HepG2 (cell line): Measurements from ENCODE around the gene PSORS1C1. TPM values are rescaled to one million over a fixed set of nuclear protein-coding genes. Genes with fewer than 3 reads are reported as not detected.

Experiments
- AGO2 ChIP-seq: fragments of 200-400 bp; formaldehyde crosslinking; optimal IDR thresholded peaks from 2 replicates; pipeline ENCODE3; 2017; ENCODE audit warnings: mild to moderate bottlenecking, low read depth, low read length, moderate library complexity
- AHR ChIP-seq: IDR thresholded peaks from 2 replicates; pipeline ENCODE4 v1.6.1; 2018; ENCODE audit warnings: missing genetic modification reagents, missing compliant biosample characterization
- ATF2 ChIP-seq: sonication (generic); formaldehyde crosslinking; IDR thresholded peaks from 2 replicates; pipeline ENCODE4 v1.4.0; 2020; ENCODE audit warnings: missing genetic modification reagents
- ATRX ChIP-seq: sonication (generic); formaldehyde crosslinking; IDR thresholded peaks from 2 replicates; pipeline ENCODE4 v1.4.0; 2020; ENCODE audit warnings: missing genetic modification reagents, borderline replicate concordance
- HINFP ChIP-seq: sonication (generic); formaldehyde crosslinking; IDR thresholded peaks from 2 replicates; pipeline ENCODE4 v1.4.0; 2020; ENCODE audit warnings: low read depth, mild to moderate bottlenecking, missing genetic modification reagents
- HNRNPUL1 ChIP-seq: fragments of 200-400 bp; formaldehyde crosslinking; IDR thresholded peaks from 2 replicates; pipeline ENCODE4 v1.6.1; 2017; ENCODE audit warnings: low read depth, mild to moderate bottlenecking, low read length, moderate library complexity
- HOMEZ ChIP-seq: IDR thresholded peaks from 2 replicates; pipeline ENCODE4 v1.6.1; 2016; ENCODE audit warnings: low read depth
- JUNB ChIP-seq: sonication (generic); formaldehyde crosslinking; IDR thresholded peaks from 2 replicates; pipeline ENCODE4 v1.8.0; 2022; ENCODE audit warnings: missing genetic modification reagents, mild to moderate bottlenecking, borderline replicate concordance
- MAFG ChIP-seq: sonication (generic); formaldehyde crosslinking; IDR thresholded peaks from 2 replicates; pipeline ENCODE4 v1.5.1; 2020; ENCODE audit warnings: mild to moderate bottlenecking, missing genetic modification reagents
- MLXIP ChIP-seq: sonication (generic); formaldehyde crosslinking; IDR thresholded peaks from 2 replicates; pipeline ENCODE4 v1.9.0; 2021; ENCODE audit warnings: missing genetic modification reagents, borderline replicate concordance
- PRDM10 ChIP-seq: sonication (generic); formaldehyde crosslinking; IDR thresholded peaks from 2 replicates; pipeline ENCODE4 v1.4.0; 2020; ENCODE audit warnings: low read depth, missing genetic modification reagents
- ZBTB46 ChIP-seq: sonication (generic); formaldehyde crosslinking; IDR thresholded peaks from 2 replicates; pipeline ENCODE4 v1.4.0; 2020; ENCODE audit warnings: mild to moderate bottlenecking, missing genetic modification reagents, borderline replicate concordance
- ZNF343 ChIP-seq: sonication (generic); formaldehyde crosslinking; IDR thresholded peaks from 2 replicates; pipeline ENCODE4 v1.4.0; 2020; ENCODE audit warnings: mild to moderate bottlenecking, missing genetic modification reagents
- ZNF709 ChIP-seq: sonication (generic); formaldehyde crosslinking; IDR thresholded peaks from 2 replicates; pipeline ENCODE4 v1.5.0; 2020; ENCODE audit warnings: mild to moderate bottlenecking, missing genetic modification reagents
- ZNF724P ChIP-seq: sonication (generic); formaldehyde crosslinking; IDR thresholded peaks from 2 replicates; pipeline ENCODE4 v1.8.0; 2022; ENCODE audit warnings: missing genetic modification reagents, borderline replicate concordance
- polyA plus RNA-seq, 8 experiments: library from polyadenylated mRNA; depleted of rRNA in 3 of 8; stranded (reverse) in 7 of 8; unstranded in 1 of 8; fragments of >200 nt; fragmentation: Illumina TruSeq in 4 of 8; extraction: Trizol in 4 of 8; gene quantifications; 2 replicates each; pipeline versions ENCODE4 v1.2.1 to v1.2.3, GENCODE V29; 2011 to 2016; ENCODE audit warnings: low read depth in 4 of 8, missing spikeins in 1 of 8, mixed read lengths in 1 of 8; ENCODE audit not compliant: insufficient read depth in 1 of 8
- total RNA-seq, 5 experiments: library from RNA; depleted of rRNA; stranded (reverse); fragments of >200 nt; fragmentation: Illumina TruSeq; extraction: Trizol; gene quantifications; 2 replicates each; pipeline ENCODE4 v1.2.3, GENCODE V29; 2016; ENCODE audit warnings: low read depth in 1 of 5

Gene PSORS1C1
- total and polyA plus RNA-seq, 2 of the 13 experiments (the other 11 are each of a cell fraction or from before 2014, with no cell fraction given) = 0.01 to 0.02 TPM

GRCh38 chr6:31158140-31158862, 43.7 kb downstream of the PSORS1C1 start, which contains the start of gene TCF19 (continued):
- TF ChIP-seq ZBTB46 (no peak), MAFG (CRISPR knock-in tag) (no peak), ZNF709 (CRISPR knock-in tag) (no peak), AGO2 (no peak), HOMEZ (peak; percentile 80), HINFP (CRISPR knock-in tag) (no peak), ZNF343 (CRISPR knock-in tag) (no peak), PRDM10 (CRISPR knock-in tag) (peak; percentile 62), ATRX (CRISPR knock-in tag) (no peak), JUNB (CRISPR knock-in tag) (peak; percentile 30; the same call in 1 of the 2 replicates), AHR (CRISPR knock-in tag) (no peak), HNRNPUL1 (no peak), ATF2 (CRISPR knock-in tag) (0 out of 2 replicates have a peak, but pooled peaks have one; percentile 25), ZNF724P (CRISPR knock-in tag) (peak; percentile 96; the same call in 1 of the 2 replicates), MLXIP (no peak)
